Brain microvascular endothelial cell (primary cell): ENCODE results near the gene ECSCR.

Experiments used
- DNase-seq: peaks from one replicate; pipeline ENCODE4 v3.0.0-alpha.2; 2020
- H3K27ac ChIP-seq: fragments of 250-450 bp; sonication (Bioruptor Pico); 2 replicates; pipeline ENCODE4 v1.5.1; 2020; ENCODE audit warnings: mild to moderate bottlenecking, moderate library complexity
- H3K27me3 ChIP-seq: fragments of 250-450 bp; sonication (Bioruptor Pico); replicated peaks from 2 replicates; pipeline ENCODE4 v1.5.1; 2020; ENCODE audit warnings: mild to moderate bottlenecking
- H3K36me3 ChIP-seq: fragments of 250-450 bp; sonication (Bioruptor Pico); replicated peaks from 2 replicates; pipeline ENCODE4 v1.5.1; 2020; ENCODE audit warnings: mild to moderate bottlenecking
- H3K4me3 ChIP-seq: 2 replicates; pipeline ENCODE4 v1.5.1; 2011; ENCODE audit warnings: low read depth, mild to moderate bottlenecking, control low read depth, low read length, moderate library complexity
- CTCF ChIP-seq: IDR thresholded peaks from 2 replicates; pipeline ENCODE4 v1.5.1; 2011; ENCODE audit warnings: low read depth, mild to moderate bottlenecking, moderate library complexity, low read length, control low read depth, inconsistent platforms; ENCODE audit errors: missing control alignments
- in situ Hi-C: cut with HindIII; loops from 2 replicates; pipeline ENCODE4 v1.10.0; 2017; ENCODE audit warnings: low sequenced_read_pairs, low pct_ligation_motif_present

ECSCR gene

DNA sequence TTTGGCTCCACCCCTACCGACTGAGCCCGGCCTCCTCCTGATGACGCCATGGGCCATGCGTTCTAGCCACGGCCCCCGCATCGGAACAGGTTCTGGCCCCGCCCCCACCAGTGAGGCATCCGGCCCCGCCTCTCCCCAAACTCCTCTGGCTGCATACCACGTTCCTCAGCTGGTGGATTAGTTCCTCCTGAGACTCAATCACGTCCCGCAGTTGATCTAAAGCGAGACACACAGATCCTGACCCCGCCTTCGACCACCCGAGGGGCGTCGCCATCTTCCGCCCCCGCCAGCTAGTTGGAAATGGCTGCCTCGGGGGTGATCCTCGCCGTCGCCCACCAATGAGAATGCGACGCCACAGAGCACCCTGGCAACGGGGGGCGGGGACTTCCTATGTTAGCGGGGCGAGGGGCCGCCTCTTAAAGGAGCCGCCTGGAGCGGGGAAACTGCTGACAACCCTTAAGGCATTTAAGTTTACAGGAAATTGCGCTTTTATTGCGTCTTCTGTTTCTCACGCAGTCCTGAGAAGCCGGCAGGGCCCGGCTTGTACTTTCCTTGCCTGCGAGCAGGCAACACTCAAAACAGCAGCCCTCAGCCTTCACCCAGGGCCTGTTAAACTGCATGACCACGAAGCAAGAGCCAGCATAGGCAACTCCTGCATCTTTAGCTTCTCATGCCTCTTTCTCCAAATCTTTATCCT, 58.6 kb downstream of the ECSCR start, which contains the start of gene SPATA24:
SPATA24 (minus strand) TSS at position 303 of the 697 bp plus-strand sequence; CDS start at position 274, 29 bp downstream.
- Histone ChIP-seq H3K36me3 (no peaks in the 10 kb centered on the region), H3K27ac (peak within 1 kb of the TSS; percentile 96), H3K4me3 (peak within 1 kb of the TSS; percentile 64), H3K27me3 (no peaks in the 10 kb centered on the region)
- TF ChIP-seq CTCF: no peak
- in situ Hi-C loops: loop anchor here (25.0 kb wide), 1 partner anchor 358 kb away; no protein-coding TSS in a partner anchor
- DNase-seq: peak; percentile 97

- H3K4me3 ChIP-seq: peak overlapping the region; percentile 64
- no peaks in the 10 kb centered on the region for H3K36me3 ChIP-seq
- no peak for DNase-seq
- H3K27ac ChIP-seq: peak overlapping the region; percentile 96
- no peak for TF ChIP-seq CTCF
- no peaks in the 10 kb centered on the region for H3K27me3 ChIP-seq
- in situ Hi-C loops: loop anchor here (25.0 kb wide), 1 partner anchor 359 kb away; no protein-coding TSS in a partner anchor
Observed at GRCh38 chr5:139403418-139403786, 59.1 kb downstream of the ECSCR start.

DNA sequence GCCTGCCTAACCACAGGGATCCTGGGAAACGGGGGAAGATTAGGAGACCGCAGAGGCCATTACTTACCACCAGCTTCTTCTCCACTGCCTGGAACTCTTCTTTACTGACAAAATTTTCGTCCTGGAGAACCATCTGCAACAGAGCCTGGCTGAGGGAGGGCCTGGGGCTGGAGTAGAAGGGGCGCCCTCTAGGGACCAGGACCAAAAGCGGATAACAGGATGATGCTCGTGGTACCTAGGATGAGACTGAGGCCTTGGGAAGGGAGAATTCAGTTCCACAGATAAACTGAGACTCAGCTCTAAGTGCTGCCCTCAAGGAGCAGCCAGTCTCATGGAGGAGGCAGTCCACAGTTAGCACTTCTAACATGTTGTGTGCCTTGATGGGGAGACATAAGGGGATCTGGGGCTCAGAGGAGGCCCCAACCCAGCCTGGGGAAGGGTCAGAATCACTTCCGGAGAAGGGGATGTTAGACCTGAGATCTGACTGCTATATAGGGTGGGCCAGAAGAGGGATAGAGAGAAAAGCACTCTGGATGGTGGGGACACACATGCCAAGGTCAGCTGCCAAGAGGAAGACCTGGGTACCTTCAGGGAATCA, 59.9 kb downstream of the ECSCR start:
- in situ Hi-C loops: loop anchor here (25.0 kb wide), 1 partner anchor 360 kb away; no protein-coding TSS in a partner anchor
- peak; percentile 61 for TF ChIP-seq CTCF
- Histone ChIP-seq H3K36me3 (no peaks in the 10 kb centered on the region), H3K4me3 (no peak overlapping the region), H3K27me3 (no peaks in the 10 kb centered on the region), H3K27ac (no peak overlapping the region)
- DNase-seq: no peak

DNA sequence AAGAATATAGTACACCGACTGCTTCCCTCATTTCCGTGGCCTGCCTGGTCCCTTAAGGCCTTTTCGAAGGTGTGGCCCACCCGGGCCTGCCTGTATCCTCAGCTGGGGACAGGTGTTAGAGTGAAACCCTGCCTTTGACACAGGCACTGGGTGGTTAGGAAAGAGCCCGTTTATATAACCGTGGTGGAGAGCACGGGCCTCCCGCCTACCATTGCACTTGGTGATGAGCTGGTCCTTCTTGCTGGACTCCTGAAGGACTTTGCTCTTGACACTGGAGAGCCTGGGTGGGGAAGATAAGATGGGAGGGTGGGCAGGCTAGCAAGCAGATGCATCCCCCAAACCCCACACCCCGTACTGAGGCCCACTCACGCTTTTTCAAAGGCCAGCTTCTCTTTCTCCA, 61.0 kb downstream of the ECSCR start:
- no peaks in the 10 kb centered on the region for H3K27me3 ChIP-seq
- H3K4me3 ChIP-seq: no peak overlapping the region
- no peak for DNase-seq
- no peaks in the 10 kb centered on the region for H3K36me3 ChIP-seq
- no peak for TF ChIP-seq CTCF
- no peak overlapping the region for H3K27ac ChIP-seq
- in situ Hi-C loops: loop anchor here (25.0 kb wide), 1 partner anchor 361 kb away; no protein-coding TSS in a partner anchor

- Histone ChIP-seq H3K27ac (no peak overlapping the region), H3K4me3 (no peak overlapping the region), H3K36me3 (no peaks in the 10 kb centered on the region), H3K27me3 (no peaks in the 10 kb centered on the region)
- no peak for DNase-seq
- in situ Hi-C loops: loop anchor here (25.0 kb wide), 1 partner anchor 363 kb away; no protein-coding TSS in a partner anchor
- no peak for TF ChIP-seq CTCF
Observed at GRCh38 chr5:139399501-139400121, 62.9 kb downstream of the ECSCR start.
